Astrocyte of the hippocampus (primary cell): Measurements from ENCODE around the gene DISC1.
"Not testable (repeated sequence)": the region's sequence is repeated elsewhere in the genome, so short reads cannot be mapped to it uniquely, and the experiment has no call there.

Experiments used
- DNase-seq: peaks from one replicate; pipeline ENCODE4 v3.0.0; 2011; ENCODE audit warnings: low read depth, low spot score

Gene DISC1

DNA sequence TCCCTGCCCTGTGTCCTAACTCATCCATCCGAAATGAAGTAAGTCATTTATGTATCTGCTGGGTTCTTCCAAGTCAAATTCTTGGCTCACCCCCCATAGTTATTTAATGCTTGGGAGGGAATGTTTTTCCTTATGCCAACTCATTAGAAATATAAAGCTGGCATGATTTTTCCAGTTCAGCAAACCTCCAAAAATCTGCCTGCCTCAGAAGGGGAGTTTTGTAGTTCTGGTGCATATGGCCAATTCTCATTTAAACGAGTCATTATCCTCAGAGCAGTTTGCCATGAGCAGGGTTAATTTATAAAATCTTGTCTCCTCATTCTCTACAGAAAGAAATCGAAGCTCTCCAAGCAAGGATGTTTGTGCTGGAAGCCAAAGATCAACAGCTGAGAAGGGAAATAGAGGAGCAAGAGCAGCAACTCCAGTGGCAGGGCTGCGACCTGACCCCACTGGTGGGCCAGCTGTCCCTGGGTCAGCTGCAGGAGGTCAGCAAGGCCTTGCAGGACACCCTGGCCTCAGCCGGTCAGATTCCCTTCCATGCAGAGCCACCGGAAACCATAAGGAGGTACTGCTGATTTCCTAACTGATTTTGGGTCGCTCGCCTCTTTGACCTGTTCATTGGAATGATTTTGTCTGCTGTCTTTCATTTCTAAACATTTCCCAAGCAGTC lies 144.1 kb downstream of the DISC1 start:
- no peak for DNase-seq

DNA sequence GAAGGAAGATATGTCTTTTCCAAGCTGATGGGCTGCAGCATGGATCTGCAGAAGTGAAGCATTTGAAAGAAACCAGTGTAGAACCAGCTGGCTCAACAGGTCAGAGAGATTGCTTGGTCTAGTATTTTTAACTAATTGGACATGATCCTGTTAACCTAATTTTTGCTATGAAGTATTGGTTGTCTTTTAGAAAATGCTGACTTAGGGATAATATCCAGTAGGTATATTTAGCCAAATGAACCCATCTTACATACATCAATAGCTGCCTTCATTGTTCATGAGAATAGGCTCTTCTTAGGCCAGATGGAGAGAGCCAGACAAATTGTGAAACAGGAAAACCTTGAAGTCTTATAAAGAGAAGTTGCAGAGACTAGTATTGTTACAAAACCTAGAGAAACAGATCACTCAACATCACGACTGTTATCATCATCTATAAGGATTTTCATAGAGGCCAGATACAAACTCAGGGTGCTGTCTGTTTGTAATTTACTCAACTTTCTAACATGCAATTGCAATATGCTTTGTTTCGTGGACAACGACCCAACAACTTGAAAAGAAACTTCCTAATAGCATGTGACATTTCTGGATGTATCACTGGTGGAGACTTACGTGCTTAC lies 148.2 kb downstream of the DISC1 start:
- no peak for DNase-seq

DNA sequence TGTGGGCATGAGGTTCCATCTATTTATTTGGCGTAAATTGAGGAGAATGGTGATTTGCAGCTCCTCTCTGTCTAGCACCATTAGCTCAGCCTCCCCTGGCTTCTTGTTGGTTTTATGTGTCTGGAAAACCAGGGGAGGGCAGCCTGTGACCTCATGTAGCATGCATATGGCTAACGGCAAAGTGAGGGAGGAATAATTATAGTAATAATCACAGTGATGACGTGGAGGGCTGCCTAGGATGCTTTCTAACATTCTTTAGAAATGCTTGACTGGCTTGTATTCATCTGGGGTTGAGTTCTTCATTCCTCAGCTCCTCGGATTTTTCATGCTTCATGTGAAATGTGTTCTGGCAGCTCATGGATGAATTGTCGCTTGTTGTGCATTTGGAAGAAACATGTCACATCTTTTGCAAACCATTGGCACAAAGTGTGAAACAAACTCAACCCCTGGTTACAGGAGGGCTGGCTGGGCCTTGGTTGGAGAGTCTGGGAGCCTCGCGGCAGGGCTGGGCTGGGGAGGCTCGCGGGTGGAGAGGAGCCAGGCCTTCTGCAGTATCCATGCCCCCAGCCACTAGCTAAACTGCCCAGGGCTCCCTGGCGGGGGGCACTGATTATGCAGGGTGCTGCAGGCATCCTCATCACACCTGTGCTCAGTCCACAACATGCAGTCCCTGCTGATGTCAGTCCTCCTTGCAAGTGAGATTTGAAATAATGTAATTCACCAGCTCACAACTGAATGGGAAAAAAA lies 149.6 kb downstream of the DISC1 start:
- peak; percentile 96 for DNase-seq

DNA sequence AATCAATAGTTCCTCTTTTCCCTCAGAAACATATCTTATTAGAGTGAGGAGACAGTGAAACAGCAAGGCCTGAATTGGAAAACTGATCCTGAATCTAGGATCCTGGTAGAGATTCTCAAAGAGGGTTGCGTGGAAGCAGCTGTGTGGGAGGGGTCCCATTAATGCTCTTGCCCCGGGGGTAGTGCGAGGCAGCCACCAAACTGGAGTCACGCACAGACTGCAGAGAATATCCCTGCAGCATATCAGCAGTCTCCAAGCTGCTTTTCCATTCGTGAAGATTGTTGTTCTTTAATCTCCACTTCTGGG lies 150.1 kb downstream of the DISC1 start:
- DNase-seq = no peak

DNA sequence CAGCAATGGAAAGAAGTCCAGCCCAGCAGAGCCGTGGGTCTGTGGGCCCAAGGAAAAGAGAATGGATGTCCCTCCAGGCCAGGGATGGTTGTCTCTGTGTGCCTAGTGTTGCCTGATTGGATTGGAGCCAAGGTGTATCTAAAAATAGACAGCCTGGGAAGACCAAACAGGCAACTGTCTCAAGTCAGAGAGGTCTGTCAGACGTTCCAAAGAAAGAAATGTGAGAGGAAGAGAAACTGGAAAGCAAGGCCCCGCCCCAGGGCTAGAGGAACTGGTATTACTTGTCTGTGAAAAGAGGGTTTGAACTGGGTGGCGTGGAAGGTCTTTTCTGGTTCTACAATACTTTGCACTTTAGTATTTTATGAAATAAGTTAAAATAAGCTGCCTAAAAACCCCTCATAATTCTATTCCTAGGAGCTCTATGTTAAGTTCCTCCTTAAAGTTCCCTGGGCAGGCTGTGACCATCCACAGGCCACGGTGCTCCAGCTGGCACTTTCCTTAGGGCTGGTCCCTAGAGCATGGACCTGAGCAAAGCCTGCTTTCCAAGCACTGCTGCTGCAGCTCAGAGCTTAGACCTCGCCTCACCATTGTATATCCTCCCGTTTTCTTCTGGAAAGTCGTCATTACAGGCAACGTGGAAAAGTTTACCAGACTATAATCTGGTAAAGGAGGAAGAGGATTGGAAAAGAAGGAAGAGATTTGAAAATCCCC lies 151.6 kb downstream of the DISC1 start:
- DNase-seq = no peak

DNA sequence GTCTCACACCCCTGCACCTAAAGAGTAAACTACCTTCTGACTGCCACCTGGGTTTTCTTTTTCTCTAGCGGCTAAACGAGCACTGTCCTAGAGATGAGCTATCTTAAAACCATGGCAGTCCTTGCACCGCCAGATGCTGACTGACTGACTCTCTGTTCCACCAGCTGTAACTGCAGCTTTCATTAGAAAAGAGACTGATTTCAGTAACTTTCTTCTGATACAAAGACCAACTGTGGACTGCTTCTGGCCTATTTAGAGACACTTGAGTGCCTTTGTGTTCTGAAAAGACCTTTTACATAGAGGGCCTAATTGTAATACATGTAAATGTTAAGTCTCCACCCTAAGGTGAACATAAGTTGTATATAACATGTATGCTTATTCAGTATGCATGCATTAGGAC lies 152.5 kb downstream of the DISC1 start:
- DNase-seq = no peak

DNA sequence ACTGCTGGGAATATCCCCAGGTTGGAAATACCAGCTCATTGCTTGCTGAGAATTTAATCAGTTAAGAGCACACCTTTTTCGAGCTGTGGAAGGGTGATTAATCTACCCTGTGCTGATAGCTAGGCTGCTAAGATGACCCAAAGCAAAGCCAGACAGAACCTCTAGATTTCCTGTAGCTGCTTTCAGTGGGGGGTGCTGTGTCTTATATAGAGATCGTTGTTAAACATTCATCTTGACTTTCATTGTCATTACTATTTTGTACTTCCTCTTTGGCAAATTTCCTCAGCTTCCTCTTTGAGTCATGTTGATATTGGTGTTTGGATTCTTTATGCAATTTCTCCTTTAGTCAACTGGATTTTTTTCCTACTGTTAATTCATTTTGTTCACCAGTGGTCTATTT lies 155.3 kb downstream of the DISC1 start:
- DNase-seq = no peak

DNA sequence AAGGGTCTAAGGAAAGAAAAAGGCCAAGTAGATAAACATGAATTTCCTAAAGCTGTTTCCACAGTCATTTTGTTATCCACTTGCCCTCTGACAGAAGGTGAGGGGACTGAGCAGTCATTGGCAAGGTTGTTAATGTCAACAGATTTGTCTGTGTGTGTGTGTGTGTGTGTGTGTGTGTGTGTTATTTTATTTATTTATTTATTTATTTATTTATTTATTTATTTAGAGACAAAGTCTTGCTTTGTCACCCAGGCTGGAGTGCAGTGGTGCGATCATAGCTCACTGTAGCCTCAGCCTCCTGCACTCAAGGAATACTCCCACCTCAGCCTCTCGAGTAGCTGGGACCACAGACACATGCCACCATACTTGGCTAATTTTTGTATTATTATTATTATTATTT lies 158.5 kb downstream of the DISC1 start:
- DNase-seq = not testable (repeated sequence)

DNA sequence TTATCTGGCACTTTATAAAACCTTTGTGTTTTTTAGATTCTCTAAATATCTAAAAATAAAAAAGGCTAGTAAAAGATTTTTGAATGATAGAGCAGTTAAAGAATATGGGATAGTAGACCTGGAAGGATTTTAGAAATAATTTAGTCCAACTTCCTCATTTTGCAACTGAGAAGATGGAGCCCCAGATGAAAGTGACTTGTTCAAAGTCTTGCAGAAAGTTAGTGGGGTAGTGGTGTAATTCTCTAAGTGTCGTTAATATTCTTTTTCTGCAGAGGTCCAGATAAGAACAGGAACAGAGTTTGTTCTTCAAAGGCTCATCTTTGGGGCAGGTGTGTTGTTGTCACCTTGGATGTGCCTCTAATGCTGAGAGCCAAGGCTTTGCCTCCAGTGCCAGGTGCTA lies 159.5 kb downstream of the DISC1 start:
- no peak for DNase-seq

DNA sequence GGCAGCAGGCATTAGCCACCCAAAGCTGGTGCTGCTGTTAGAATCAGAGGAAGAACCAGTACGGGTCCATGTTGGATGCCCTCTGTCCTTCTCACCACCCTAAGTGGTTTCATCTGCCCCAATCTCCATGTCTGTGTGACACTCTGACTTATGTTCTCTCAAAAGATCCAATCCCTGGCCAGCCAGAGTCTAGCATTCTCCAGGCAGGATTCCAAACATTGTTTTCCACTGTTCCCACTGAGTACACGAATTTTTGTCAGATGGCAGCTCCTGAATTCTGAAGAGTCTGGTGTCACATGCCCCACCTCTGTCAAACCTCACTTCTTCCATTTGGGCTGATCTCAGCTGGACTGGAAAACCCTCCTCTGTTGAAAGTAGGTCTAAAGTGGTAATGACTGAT lies 166.0 kb downstream of the DISC1 start:
- DNase-seq = peak; percentile 32

DNA sequence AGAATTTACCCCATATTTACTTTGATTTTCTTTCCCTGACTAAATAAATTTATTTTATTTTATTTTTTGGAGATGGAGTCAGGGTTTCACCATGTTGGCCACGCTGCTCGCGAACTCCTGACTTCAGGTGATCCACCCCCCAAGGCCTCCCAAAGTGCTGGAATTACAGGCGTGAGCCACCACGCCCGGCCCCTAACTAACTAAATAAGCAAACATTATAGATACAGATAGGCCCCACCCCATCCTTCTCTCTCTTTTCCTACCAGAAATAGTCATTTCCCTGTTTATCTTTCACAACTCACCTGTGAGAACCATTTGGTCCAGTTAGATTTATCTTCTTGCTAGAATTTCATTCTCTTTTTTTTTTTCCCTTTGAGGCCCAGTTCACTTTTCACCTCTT lies 167.3 kb downstream of the DISC1 start:
- no peak for DNase-seq

DNA sequence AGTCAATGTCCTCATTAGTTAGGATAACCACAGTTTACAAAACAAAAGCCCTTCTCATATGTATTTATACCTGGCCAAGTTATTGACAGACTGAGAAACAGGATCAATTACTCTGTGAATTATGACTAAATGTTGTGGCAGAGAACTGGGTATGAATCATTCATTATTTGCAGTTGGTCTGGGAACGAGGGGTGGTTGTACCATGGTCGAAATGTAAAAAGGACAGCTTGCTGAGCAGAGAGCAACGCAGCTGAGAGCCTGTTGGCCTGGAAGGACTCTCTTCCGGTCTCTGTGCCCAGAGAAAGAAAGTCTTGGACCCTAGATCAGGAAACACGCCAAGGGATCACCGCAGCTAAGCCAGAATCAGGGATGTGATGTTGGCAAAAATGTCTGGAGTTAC lies 169.6 kb downstream of the DISC1 start:
- peak; percentile 43 for DNase-seq

DNA sequence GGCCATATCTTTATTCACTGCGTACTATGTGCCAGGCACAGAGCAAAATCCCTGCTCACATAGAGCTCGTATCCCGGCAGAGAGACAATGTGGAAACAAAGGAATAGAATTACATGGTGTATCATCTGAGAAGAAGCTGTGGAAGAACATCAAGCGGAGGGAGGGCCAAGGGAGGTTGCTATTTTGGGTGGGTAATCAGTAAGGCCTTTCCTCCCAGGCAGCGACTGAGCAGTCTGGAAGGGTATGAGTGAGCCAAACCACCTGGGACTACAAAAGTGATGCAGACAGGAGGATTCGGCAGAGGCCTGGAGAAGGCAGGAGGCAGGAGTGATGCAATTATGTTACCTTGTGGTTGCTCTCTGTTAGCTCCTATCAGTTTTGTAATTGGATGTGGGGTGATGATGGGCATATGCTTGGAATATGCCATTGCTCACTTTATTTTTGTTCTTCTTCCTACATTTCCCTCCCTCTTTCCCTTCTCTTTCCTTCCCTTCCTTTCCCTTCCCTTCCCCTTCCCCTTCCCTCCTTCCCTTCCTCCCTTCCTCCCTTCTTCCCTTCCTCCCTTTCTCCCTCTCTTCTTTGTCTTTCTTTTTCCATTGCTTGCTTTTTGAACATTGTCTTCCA lies 172.9 kb downstream of the DISC1 start:
- DNase-seq = no peak

DNA sequence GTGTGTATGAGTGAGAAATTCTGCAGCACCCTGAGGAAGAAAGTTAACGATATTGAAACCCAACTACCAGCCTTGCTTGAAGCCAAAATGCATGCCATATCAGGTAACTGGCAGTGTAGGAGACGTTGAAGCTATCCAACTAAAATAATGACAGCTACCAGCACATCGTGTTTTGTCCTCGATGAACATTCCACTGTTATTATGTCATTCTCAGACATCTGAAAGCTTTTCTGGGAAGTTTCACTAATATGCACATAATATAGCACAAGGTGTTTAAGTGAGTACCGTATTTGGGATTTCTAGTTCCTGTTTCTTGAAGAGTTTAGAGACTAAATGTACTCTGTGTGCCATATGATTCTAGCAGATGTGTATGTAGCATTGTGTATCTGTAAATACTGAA lies 173.5 kb downstream of the DISC1 start:
- peak; percentile 73 for DNase-seq

DNA sequence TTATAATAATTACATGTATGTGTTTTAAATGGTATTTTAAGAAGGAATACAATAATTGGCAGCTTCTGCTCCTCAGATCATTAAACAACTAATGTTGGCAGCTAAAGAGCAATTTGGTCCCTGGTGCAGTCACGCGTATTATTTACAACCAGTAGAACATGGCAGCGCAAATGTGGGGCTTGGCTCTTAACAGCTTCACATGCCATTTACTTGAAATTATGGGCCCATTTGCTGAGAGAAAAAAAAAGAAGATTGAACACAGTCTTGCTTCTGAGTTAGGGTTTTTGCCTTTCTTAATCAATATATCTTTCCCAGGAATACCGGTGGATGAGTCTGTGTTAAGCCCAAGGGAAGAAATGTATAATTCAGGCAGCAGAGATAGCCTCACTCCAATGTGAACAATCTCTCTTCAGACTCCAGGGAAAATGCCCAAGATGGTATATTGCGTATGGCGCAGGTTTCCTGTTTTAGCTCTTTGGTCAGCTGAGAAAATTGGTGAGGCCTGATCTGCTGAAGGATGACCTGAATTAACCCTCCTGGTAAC lies 174.5 kb downstream of the DISC1 start:
- DNase-seq = no peak

DNA sequence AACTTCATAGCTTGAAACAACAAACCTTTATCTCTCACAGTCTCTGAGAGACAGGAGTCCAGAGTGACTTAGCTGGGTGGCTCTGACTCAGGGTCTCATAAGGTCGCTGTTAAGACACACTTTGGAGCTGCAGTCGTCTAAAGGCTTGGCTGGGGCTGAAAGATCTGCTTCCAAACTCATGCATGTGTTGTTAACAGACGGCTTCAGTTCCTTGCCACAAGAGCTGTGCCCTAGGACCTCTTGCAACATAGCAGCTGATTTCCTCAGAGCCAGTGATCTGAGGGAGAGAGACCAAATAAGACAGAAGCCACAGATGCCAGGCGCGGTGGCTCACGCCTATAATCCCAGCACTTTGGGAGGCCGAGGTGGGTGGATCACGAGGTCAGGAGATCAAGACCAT lies 176.8 kb downstream of the DISC1 start:
- DNase-seq = no peak

DNA sequence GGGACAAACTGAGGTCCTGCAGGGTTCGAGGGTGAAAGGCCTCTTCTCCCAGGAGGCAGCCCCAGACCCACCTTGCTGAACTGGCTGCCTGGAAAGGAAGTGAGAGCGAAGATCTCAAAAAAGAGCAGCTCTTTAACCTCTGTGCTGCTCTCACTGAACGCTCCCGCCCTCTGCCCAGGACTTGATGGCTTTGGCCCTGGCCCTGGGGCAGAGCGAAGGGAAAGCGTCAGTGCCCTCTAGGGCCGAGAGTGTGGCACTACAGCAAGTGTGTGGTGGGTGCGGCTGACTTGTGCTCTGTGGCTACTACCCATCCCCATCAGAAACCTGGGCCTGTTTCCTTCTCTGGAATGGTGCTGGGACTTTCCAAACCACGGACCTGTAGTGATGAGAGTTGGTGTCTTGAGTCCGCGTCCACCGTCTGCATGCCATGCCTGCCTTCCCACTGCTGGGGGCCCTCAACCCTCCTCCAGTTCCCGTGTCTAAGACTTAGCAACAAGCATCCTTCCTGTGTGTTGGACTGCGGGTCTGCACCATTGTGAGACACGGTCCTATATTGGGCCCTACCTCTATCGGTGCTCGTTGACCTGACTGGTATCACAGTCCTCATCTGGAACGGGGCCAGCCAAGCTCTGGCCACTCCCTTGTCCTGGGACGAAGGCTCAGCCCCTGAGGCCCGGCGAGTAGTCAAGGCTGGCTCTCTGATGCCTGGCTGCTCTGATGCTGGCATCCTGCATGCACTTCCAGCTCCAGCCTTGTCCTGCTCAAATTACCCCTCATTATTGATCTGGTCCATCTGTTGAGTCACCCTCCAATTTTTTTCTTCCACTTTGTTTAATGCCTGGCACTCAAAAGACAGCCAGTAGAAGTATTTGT lies 180.3 kb downstream of the DISC1 start:
- peak; percentile 57 for DNase-seq

DNA sequence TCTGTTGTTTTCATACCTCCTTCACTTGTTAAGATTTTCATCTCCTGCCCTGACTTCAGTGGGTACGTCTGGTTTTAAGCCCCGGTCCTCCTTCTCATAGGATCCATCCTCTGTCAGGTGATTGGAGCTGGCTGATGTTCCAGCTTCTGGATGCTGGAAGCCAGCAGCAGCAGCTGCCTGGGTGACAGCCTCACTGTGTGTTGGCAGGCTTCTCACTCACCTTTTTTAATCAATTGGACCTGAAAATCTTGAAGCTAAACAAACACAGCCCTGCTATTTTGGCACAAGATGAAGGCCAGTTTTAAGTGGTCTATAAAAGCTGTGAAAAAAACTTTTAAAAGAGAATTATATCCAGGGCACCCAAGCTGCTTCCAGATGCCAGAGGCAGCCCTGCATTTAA lies 181.0 kb downstream of the DISC1 start:
- peak; percentile 61 for DNase-seq

DNA sequence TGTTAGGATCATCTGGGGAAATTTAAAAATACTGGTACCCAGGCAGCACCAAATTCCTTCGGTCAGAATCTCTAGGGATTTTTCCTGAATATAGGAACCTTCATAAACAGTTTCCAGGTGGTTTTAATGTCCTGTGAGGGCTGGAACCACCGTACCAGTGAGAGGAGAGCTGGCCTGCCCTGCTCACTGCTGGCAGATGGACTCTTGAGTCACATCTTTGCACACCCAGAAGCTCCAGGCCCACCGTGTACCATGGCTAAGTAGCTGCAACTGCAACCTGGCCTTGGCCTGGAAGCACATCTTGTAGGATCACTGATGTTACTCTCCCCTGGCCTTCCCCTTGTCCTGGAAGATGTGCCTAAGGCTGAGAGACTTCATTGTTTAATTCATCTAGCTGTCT lies 181.5 kb downstream of the DISC1 start:
- no peak for DNase-seq

DNA sequence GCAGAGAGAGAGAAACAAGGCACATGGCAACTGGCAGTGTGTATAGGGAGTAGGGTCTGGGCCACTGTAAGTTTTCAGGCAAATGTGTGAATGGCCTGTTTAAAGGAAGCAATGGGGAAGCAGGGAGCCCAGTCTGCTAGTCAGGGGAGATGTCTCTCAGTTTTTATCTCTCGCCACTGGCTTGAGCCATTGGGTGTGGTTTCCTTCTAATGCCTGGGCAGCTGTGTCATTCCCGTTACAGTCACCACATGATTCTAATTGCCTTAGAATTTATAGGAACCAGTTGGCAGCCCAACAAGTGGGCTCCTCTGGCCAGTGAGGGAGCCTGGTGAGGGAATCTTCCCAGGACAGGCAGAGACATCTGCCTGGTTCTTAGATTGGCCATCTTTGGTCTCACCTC lies 182.4 kb downstream of the DISC1 start:
- DNase-seq = peak; percentile 38

DNA sequence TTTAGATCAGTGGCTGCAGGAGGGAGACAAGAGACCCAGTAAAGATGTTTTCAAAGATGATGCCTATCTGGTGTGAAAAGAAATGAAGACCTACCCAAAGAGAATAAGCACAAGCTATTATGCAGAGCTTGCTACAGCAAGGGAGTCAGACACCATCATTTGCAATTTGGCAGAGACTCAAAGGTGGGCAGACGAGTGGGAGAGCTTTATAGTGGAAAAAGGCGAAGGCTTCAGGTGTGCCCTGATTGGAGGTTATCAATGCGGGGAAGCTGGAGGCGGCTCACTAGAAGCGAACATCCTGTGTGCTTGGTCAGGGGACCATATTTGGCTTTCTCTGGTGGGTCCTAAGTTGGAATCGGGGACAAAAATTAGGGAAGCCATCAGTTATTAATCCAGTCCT lies 183.8 kb downstream of the DISC1 start:
- DNase-seq = no peak
